Stimulated activated CD4-positive, alpha-beta T cell treated with anti-CD3 and anti-CD28 coated beads, TNF-alpha, amount 100 ng/mL, for 48 hours (primary cell): ENCODE results near the gene FOLR1.
"Not testable (repeated sequence)": the region's sequence is repeated elsewhere in the genome, so short reads cannot be mapped to it uniquely, and the experiment has no call there.

ENCODE experiments used
- DNase-seq, 3 donors: peaks; one replicate each; pipeline ENCODE4 v3.0.0-alpha.2; 2020; ENCODE audit warnings: low read depth in 3 of 3

FOLR1 gene

DNA sequence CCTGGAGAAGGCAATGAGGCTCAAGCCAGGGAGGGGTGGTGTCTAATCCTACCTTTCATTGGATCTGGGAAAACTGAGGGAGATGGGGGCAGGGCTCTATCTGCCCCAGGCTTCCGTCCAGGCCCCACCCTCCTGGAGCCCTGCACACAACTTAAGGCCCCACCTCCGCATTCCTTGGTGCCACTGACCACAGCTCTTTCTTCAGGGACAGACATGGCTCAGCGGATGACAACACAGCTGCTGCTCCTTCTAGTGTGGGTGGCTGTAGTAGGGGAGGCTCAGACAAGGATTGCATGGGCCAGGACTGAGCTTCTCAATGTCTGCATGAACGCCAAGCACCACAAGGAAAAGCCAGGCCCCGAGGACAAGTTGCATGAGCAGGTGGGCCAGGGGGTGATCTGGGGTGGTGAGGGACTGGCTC is at the start of gene FOLR1:
FOLR1 (plus strand) TSS at position 180 of the 421 bp plus-strand sequence; CDS start at position 214, 34 bp downstream.
- DNase-seq = no peak

DNA sequence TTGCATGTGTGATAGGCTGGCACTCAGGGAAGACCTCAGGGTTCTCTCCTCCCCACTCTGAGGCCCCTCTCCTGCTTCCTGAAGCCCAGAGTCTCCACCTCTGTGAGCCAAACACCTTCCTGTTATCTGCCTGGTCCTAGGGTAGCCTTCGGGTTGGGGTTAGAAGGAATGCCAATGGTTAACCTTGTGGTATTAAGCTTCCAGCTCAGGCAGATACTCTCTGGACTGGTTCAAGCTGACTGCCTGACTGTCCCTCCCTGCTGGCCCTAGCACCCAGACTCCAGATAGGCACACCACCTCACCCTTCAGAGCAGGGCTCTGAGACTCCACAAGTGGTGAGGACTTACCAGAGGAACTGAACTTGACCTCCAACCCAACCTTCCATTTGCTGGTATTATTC is 49.4 kb upstream of the FOLR1 start:
- DNase-seq = not testable (repeated sequence)

DNA sequence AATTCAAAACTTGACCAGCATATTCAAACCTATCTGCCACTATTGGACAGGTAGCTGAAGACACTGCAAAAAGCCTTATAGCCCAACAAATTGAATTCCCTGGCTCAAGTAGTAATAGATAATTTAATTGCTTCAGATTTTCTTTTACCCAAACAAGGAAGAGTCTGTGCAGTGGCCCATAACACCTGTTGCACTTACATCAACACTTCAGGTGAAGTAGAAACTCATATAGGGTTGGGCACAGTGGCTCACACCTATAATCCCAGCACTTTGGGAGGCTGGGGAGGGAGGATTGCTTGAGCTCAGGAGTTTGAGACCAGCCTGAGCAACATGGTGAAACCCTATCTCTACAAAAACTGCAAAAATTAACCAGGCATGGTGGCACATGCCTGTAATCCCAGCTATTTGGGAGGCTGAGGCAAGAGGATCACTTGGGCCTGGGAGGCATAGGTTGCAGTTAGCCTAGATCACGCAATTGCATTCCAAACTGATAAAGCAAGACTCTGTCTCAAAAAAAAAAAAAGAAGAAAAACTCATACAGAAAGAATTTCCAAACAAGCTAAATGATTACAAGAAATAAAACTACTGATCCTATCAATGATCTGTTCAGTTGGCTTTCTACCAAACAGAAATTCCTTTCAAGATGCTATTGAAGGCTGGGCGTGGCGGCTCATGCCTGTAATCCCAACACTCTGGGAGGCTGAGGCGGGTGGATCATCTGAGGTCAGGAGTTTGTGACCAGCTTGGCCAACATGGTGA is 47.0 kb upstream of the FOLR1 start:
- no peak for DNase-seq

DNA sequence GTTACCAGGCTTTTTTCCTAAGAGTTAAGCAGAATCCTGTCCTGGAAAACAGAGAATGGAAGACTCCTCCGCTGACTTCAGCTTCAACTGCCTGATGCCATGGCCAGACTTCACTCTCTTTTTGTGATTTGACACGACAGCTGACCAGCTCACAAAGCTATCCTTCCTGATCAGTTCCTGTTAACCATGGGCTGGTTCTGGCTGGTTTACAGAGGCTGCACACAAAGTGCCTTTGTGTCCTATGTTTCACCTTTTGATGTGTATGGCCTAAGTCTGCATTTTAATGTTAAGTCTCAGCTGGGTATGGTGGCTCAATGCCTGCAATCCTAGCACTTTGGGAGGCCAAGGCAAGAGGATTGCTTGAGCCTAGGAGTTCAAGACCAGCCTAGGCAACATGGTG is 45.3 kb upstream of the FOLR1 start:
- DNase-seq = no peak

DNA sequence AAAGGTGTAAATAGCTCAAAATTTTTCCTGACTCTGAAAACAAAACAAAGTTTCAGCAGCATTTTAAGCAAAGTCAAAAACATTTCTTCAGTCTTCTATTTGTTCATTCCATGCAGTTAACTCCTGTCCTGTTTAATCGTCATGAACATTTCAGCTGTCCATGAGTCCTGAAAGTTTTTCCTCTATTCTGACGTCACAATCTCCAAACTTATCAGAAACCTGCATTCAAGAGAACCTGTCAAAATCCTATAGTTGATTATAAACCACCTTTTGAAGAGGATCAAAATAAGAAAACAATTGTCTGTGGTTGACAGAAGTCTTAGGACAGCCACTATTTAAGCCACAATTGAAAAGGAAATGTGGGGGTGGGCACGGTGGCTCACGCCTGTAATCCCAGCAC is 41.1 kb upstream of the FOLR1 start:
- DNase-seq = no peak

DNA sequence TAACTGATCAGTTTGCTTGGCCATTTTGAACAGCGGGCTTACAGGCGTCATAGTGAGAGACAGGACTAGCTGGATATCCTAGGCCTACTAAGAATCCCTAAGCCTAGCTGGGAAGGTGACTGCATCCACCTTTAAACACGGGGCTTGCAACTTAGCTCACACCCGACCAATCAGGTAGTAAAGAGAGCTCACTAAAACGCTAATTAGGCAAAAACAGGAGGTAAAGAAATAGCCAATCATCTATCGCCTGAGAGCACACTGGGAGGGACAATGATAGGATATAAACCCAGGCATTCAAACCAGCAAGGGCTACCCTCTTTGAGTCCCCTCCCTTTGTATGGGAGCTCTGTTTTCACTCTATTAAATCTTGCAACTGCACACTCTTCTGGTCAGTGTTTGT is 38.1 kb upstream of the FOLR1 start:
- not testable (repeated sequence) for DNase-seq

DNA sequence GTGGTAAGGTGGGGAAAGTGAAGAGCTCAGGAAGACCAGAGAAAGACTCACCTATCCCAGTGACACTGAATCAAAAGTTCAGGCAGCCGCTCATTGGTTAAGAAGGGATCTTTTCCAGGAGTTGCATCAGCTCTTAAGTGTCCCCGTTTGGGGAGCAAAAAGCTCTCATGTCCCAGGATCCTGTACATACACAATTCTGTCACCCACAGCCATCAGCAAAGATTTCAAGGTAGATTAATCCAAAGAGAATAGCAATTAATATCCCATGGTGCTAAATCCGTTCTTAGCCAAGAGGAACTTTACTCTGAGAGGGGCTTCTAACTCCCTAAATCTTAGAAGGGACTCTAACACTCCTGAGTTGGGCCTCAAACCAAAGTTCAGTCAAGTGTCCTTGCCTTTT is 37.1 kb upstream of the FOLR1 start:
- DNase-seq = no peak

DNA sequence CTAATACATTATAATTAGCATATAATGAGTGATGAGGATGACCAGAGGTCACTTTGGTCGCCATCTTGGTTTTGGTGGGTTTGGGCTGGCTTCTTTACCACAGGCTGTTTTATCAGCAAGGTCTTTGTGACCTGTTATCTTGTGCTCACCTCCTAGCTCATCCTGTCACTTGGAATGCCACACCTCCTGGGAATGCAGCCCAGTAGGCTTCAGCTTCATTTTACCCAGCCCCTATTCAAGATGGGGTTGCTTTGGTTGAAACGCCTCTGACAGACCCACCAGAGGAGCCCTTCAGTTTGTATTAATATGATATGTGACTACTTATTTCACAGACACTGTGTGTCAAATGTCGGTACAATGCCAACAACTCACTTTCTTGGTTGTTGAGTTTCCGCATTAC is 36.2 kb upstream of the FOLR1 start:
- DNase-seq = no peak

DNA sequence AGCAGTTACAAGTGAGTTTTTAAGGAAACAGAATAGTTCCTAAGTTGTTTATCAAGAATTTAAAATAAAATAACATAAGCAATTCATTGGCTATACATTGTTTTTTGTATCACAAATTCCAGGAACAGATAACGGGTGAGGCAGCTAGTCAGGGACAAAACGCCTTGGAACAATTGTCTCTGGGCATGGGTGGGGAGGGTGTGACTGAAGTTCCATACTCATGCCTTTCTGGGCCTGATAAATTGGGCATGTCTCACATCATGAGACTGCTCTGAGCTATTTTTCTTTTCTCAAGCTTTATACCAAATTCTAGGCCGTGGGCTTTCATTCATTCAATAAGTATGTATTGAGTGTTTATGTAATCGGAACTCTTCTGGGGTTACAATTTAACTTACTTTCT is 34.8 kb upstream of the FOLR1 start:
- DNase-seq = no peak

DNA sequence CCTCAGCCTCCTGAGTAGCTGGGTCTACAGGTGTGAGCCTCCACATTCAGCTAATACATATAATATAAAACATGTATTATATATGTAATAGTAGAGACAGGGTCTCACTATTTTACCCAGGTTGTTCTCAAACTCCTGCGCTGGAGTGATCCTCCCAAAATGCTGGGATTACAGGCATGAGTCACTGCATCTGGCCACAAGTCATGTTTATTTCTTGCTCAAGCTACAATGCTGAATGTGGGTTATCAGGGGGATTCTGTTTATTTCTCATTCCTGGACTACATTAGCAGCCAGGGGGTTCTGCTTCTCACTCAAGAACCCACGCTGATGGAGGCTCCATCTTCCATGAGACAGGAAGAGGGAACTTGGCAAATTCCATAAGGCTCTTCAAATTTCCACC is 31.6 kb upstream of the FOLR1 start:
- DNase-seq = no peak

DNA sequence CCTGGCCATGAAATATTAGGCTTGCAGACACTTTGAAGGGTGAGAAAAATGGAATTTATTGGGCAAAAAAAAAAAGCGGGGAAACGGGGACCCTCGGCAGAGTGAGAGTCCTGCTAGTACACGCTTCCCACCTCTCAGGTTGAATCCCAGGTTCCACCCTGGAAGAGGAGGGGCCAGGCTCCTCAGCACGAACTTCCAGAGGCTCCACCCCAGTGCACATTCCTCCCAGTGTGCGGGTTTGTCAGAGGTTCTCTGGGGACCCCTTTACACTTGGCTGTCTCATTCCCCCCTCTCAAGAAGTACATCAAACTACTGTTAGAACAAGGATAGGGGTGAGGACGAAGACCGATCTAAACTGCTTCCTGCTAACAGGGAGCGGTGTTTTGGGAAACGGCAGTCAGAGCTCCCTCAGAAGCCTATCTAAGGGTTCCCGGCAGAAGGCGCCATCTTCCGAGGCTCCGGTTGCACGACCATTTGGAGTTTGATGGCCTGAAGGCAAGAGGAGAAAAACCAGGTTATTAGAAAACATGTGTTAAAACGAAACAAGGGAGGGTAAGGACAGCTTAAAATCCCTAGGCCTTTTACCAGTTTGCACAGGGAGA is 28.9 kb upstream of the FOLR1 start:
- no peak for DNase-seq

DNA sequence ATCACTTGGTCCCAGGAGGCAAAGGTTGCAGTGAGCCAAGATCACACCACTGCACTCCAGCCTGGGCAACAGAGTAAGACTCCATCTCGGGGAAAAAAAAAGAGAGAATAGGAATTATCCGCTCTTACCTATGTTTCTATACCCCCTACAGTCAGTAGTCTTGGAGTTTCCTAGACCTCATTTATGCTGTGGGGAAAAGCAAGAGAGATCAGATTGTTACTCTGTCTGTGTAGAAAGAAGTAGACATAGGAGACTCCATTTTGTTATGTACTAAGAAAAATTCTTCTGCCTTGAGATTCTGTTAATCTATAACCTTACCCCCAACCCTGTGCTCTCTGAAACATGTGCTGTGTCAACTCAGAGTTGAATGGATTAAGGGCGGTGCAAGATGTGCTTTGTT is 27.8 kb upstream of the FOLR1 start:
- DNase-seq = not testable (repeated sequence)

DNA sequence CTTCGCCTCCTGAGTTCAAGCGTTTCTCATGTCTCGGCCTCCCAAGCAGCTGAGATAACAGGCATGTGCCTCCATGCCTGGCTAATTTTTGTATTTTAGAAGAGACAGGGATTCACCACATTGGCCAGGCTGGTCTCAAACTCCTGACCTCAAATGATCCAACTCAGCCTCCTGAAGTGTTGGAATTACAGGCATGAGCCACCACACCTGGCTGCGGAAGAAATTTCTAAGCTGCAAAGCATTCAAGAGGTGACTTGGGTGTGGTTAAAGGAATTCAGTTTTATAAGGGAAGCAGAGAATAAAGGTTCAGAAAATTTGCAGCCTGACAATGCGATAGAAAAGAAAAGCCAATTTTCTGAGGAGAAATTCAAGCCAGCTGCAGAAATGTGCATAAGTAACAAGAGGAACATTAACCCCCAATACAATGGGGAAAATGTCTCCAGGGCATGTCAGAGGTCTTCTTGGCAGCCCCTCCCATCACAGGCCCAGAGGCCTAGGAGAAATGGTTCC is 22.8 kb upstream of the FOLR1 start:
- DNase-seq = not testable (repeated sequence)

DNA sequence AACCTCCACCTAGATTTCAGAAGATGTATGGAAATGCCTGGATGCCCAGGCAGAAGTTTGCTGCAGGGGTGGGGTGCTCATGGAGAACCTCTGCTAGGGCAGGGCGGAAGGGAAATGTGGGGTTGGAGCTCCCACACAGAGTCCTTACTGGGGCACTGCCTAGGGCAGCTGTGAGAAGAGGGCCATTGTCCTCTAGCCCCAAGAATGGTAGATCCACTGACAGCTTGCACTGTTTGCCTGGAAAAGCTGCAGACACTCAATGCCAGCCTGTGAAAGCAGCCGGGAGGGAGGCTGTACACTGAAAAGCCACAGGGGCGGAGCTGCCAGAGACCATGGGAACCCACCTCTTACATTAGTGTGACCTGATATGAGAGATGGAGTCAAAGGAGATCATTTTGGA is 22.2 kb upstream of the FOLR1 start:
- not testable (repeated sequence) for DNase-seq

DNA sequence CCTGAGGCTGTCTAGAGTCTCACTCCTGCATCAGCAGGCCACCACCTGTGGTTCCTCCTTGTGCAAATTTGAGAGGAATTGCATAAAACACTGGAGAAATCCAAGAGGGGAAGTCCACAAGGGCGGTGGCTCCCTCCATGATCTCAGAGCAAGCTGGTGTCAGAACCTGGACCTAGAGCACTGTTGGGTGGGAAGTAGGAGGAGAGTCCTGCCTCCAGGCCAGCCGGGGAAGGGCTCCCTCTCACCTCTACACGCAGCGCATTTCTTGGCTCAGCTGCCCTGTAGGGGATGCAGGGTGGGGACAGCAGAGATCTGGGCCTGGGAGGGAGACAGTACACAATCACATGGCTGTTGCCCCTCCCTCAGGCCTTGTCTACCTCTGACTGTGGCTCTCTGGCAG is 19.9 kb upstream of the FOLR1 start:
- DNase-seq = not testable (repeated sequence)

DNA sequence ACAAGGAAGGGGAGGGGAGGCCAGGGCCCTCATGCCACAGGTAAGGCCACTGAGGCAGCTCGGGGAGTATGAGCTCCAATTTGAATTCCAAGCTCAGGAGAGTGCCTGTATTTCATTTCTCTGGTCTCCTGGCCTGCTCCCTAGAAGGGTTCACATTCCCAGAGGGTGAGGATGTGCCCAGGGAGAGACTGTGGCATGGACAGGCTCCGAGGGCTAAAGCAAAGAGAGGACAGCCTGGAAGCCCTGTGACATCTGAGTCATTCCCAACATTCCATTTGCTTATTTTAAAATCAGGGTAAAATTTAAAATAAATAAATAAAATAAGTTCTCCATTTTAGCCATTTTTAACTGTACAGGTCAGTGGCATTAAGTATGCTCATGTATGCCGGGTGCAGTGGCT is 18.6 kb upstream of the FOLR1 start:
- no peak for DNase-seq

DNA sequence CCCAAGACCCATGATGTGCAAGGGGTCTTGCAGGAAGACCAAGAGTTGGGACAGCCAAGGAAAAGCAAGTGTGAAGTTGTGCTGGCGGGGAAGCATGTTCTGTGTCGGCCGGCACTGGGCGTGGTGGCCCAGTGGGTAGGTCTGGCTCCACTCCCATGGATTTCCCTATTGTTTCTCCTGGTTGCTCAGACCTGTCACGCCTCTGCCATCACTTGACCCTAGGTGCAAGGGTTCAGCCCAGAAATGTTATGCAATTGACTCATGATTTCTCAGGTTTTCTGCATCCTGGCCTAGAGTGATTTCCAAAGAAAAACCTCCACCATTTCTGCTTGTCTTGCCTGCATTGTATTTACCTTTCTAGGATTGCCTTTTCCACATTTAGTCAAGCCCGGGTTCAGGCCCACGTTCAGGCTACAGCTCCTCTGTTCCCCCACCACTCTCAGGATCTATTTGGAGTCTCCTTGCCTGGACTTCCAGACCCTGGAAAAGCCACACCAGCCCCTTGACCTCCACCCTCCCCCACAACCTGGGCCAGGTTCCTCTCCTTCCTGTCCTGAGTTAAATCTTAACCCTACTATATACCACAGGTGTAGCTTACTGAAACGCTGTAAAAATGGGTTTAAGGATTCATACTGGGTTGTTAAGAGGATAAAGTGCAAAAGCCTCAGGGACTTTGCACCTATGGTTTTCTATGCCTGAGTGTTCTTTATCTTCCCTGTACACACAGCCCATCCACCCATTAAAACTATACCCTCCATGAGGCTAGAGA is 17.5 kb upstream of the FOLR1 start:
- no peak for DNase-seq

DNA sequence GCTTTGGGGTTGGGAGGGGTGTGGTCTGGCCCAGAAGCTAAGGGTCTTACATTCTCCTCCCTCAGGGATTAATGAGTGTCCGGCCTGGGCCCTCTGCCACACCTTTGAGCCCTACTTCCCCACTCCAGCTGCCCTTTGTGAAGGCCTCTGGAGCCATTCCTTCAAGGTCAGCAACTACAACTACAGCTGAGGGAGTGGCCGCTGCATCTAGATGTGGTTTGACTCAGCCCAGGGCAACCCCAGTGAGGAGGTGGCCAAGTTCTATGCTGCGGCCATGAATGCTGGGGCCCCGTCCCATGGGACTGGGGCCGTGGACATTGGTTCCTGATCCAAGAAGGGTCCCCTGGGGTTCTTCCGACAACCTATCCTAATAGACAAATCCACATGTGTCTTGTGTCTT is 14.3 kb upstream of the FOLR1 start:
- no peak for DNase-seq

DNA sequence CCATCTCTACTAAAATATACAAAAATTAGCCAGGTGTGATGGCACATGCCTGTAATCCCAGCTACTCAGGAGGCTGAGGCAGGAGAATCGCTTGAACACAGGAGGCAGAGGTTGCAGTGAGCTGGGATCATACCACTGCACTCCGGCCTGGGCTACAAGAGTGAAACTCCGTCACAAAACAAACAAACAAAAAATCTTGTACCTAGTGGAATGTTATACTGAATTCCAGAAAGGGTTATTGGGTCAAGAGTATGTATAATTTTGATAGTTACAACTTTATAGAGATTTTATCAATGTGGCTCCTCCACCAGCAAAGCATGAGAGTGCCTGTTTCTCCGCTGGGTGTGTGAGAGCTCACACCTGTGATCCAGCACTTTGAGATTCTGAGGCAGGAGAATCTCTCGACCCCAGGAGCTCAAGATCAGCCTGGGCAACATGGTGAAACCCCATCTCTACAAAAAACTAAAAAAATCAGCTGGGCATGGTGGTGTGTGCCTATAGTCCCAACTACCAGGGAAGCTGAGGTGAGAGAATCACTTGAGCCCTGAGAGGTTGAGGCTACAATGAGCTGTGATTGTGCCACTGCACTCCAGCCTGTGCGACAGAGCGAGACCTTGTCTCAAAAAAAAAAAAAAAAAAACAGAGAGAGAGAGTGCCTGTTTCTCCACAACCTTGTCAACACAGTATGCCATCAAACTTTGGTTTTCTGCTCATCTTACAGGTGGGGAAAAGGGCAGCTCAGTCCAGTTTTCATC is 12.7 kb upstream of the FOLR1 start:
- DNase-seq = no peak

DNA sequence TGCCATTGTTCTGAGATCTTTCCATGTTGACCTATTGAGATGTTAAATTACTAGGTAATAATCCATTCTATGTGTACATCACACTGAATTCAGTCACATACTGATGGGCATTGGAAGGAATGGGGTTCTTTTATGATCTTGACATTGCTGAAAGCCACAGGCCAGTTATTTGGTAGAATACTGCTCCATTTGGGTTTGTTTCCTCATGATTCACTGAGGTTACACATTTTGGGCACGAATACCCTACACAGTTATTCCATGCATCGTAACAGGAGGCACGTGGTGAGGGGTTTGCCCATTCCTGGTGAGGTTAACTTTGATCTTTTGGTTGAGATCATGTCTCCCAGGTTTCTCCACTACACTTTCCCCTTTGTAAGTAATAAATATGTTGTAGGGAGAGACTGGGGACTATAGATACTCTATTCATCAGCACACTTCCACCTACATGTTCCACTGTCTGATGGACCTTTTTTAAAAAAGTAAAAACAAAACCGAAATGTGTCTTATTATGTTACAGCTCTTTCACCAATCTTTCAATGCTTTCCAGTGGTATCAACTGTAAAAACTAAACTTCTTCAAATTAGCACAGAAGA is 12.0 kb upstream of the FOLR1 start:
- no peak for DNase-seq

DNA sequence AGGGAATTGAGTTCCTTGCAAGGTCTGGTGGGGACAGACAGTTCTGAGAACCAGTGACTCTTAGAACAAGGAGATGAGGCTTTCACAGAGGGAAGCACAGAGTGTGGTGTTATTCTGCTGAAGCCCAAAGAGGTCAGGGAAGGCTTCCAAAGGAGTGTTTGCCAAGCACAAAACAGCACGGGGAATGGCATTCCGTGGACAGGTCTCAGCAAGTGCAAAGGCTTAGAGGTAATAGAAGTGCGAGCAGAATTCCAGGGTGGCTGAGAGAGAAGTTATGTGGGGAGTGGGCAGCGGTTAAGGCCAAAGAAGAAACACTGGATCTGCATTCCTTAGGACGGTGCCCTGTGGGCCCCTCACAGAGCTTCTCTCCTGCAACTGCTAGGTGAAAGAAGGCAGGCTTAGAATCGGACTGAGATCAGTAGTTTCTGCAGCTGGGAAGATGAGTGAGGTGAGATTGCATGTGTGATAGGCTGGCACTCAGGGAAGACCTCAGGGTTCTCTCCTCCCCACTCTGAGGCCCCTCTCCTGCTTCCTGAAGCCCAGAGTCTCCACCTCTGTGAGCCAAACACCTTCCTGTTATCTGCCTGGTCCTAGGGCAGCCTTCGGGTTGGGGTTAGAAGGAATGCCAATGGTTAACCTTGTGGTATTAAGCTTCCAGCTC is 10.9 kb upstream of the FOLR1 start:
- not testable (repeated sequence) for DNase-seq
